IMR-90 (cell line): ENCODE measurements around the gene HEATR5A. TPM values are rescaled to one million over a fixed set of nuclear protein-coding genes. Genes with fewer than 3 reads are reported as not detected.

Source experiments
- ATAC-seq: fragments of 200-7000 bp; cut with Tn5 transposase; 2 replicates; pipeline ENCODE4 v1.9.1; 2020; ENCODE audit warnings: low read depth, mild to moderate bottlenecking, moderate library complexity
- BruUV-seq: library from RNA; stranded (reverse); fragments of 400-500 nt; replicated peaks from 2 replicates; lab custom pipeline; 2021; lab: Mats Ljungman, UMichigan
- CTCF ChIA-PET: fragments of 300-600 bp; formaldehyde crosslinking; extraction: SDS; loops from one replicate; lab custom pipeline; 2021; ENCODE audit warnings: antibody characterized with exemption; lab: Yijun Ruan, JAX
- POLR2A ChIA-PET: fragments of 300-600 bp; sonication (Branson Sonifier 250); formaldehyde crosslinking; loops from one replicate; lab custom pipeline; 2022; ENCODE audit warnings: antibody characterized with exemption; ENCODE audit not compliant: unreplicated experiment; lab: Charles Lee
- DNase-seq: peaks from one replicate; pipeline ENCODE4 v3.0.0; 2013
- H2AFZ ChIP-seq: replicated peaks from 2 replicates; pipeline ENCODE3; 2013; ENCODE audit warnings: low read length, mild to moderate bottlenecking; ENCODE audit not compliant: poor library complexity
- H2AK5ac ChIP-seq: 2 replicates; pipeline ENCODE4 v1.6.1; 2013; ENCODE audit warnings: low read depth, low read length, inconsistent platforms
- H2AK9ac ChIP-seq: replicated peaks from 2 replicates; pipeline ENCODE3; 2013; ENCODE audit warnings: mild to moderate bottlenecking, low read depth, low read length, moderate library complexity; ENCODE audit not compliant: poor library complexity
- H2BK120ac ChIP-seq: 2 replicates; pipeline ENCODE4 v1.6.1; 2013; ENCODE audit warnings: low read depth, low read length, inconsistent platforms
- H2BK15ac ChIP-seq: 3 replicates; pipeline ENCODE4 v1.6.1; 2013; ENCODE audit warnings: low read depth, low read length, inconsistent platforms
- H2BK20ac ChIP-seq: 2 replicates; pipeline ENCODE4 v1.6.1; 2013; ENCODE audit warnings: low read depth, mild to moderate bottlenecking, inconsistent platforms, low read length, moderate library complexity
- H2BK5ac ChIP-seq: 2 replicates; pipeline ENCODE4 v1.6.1; 2013; ENCODE audit warnings: mild to moderate bottlenecking, low read depth, low read length, inconsistent platforms; ENCODE audit not compliant: poor library complexity, severe bottlenecking
- H3K14ac ChIP-seq: replicated peaks from 2 replicates; pipeline ENCODE4 v1.6.1; 2013; ENCODE audit warnings: low read depth, low read length, inconsistent platforms
- H3K18ac ChIP-seq: 2 replicates; pipeline ENCODE4 v1.6.1; 2013; ENCODE audit warnings: low read depth, low read length, control low read depth
- H3K23ac ChIP-seq: 2 replicates; pipeline ENCODE4 v1.6.1; 2013; ENCODE audit warnings: low read depth, low read length, inconsistent platforms
- H3K27ac ChIP-seq: 2 replicates; pipeline ENCODE4 v1.5.1; 2013; ENCODE audit warnings: mild to moderate bottlenecking, control low read depth, low read length; ENCODE audit not compliant: insufficient read depth
- H3K27me3 ChIP-seq: 2 replicates; pipeline ENCODE4 v1.6.1; 2013; ENCODE audit warnings: low read length; ENCODE audit not compliant: control insufficient read depth, insufficient read depth
- H3K36me3 ChIP-seq: 2 replicates; pipeline ENCODE4 v1.6.1; 2013; ENCODE audit warnings: low read length, mixed read lengths; ENCODE audit not compliant: control insufficient read depth, insufficient read depth
- H3K4ac ChIP-seq: 2 replicates; pipeline ENCODE4 v1.6.1; 2013; ENCODE audit warnings: low read depth, low read length, inconsistent platforms
- H3K4me1 ChIP-seq: 2 replicates; pipeline ENCODE4 v1.6.1; 2013; ENCODE audit warnings: low read length, mixed read lengths; ENCODE audit not compliant: control insufficient read depth, insufficient read depth
- H3K4me2 ChIP-seq: 2 replicates; pipeline ENCODE4 v1.6.1; 2013; ENCODE audit warnings: low read depth, mild to moderate bottlenecking, control low read depth, low read length, moderate library complexity
- H3K4me3 ChIP-seq: 2 replicates; pipeline ENCODE4 v1.5.1; 2013; ENCODE audit warnings: low read depth, mild to moderate bottlenecking, control low read depth, low read length, moderate library complexity; ENCODE audit not compliant: insufficient read depth
- H3K56ac ChIP-seq: 2 replicates; pipeline ENCODE4 v1.6.1; 2013; ENCODE audit warnings: low read length, inconsistent platforms; ENCODE audit not compliant: insufficient read depth; ENCODE audit errors: extremely low read depth
- H3K79me1 ChIP-seq, 2 experiments: 2 replicates each; pipeline ENCODE4 v1.6.1; 2013; ENCODE audit warnings: low read length in 2 of 2, inconsistent platforms in 1 of 2, low read depth in 1 of 2
- H3K9ac ChIP-seq: 2 replicates; pipeline ENCODE4 v1.6.1; 2013; ENCODE audit warnings: low read depth, low read length, control low read depth
- H3K9me1 ChIP-seq: 2 replicates; pipeline ENCODE4 v1.6.1; 2013; ENCODE audit warnings: low read length, inconsistent platforms; ENCODE audit not compliant: insufficient read depth
- H3K9me3 ChIP-seq: 2 replicates; pipeline ENCODE4 v1.6.1; 2013; ENCODE audit warnings: low read length; ENCODE audit not compliant: control insufficient read depth, insufficient read depth
- H4K20me1 ChIP-seq: 2 replicates; pipeline ENCODE4 v1.6.1; 2013; ENCODE audit warnings: low read length, inconsistent platforms; ENCODE audit not compliant: insufficient read depth
- H4K5ac ChIP-seq: 2 replicates; pipeline ENCODE4 v1.6.1; 2013; ENCODE audit warnings: mild to moderate bottlenecking, low read depth, low read length, control low read depth
- H4K8ac ChIP-seq, 2 experiments: 2 replicates each; pipeline ENCODE4 v1.6.1; 2013; ENCODE audit warnings: low read depth in 2 of 2, low read length in 2 of 2, control low read depth in 1 of 2, inconsistent platforms in 1 of 2
- H4K91ac ChIP-seq: 2 replicates; pipeline ENCODE4 v1.6.1; 2013; ENCODE audit warnings: low read depth, low read length, inconsistent platforms; ENCODE audit not compliant: insufficient read depth
- CEBPB ChIP-seq: IDR thresholded peaks from 2 replicates; pipeline ENCODE4 v1.6.1; 2012; ENCODE audit warnings: low read depth, low read length, improper control_type of control experiment
- CHD1 ChIP-seq: IDR thresholded peaks from 2 replicates; pipeline ENCODE4 v1.6.1; 2012; ENCODE audit warnings: low read depth, low read length, improper control_type of control experiment
- CTCF ChIP-seq: conservative IDR thresholded peaks from 2 replicates; pipeline ENCODE4 v1.5.1; 2012; ENCODE audit warnings: mild to moderate bottlenecking, low read depth, low read length, improper control_type of control experiment
- ELK1 ChIP-seq: fragments of 150-350 bp; IDR thresholded peaks from 2 replicates; pipeline ENCODE4 v1.6.1; 2016; ENCODE audit warnings: low read depth, mild to moderate bottlenecking, low read length, moderate library complexity, borderline replicate concordance
- FOS ChIP-seq: fragments of 150-350 bp; IDR thresholded peaks from 2 replicates; pipeline ENCODE4 v1.6.1; 2016; ENCODE audit warnings: low read depth, low read length
- MAFK ChIP-seq: IDR thresholded peaks from 2 replicates; pipeline ENCODE4 v1.6.1; 2012; ENCODE audit warnings: low read depth, low read length, improper control_type of control experiment
- MAZ ChIP-seq: IDR thresholded peaks from 2 replicates; pipeline ENCODE4 v1.6.1; 2012; ENCODE audit warnings: low read depth, mild to moderate bottlenecking, low read length, improper control_type of control experiment, moderate library complexity, borderline replicate concordance
- MXI1 ChIP-seq: IDR thresholded peaks from 2 replicates; pipeline ENCODE4 v1.6.1; 2012; ENCODE audit warnings: low read depth, mild to moderate bottlenecking, low read length, moderate library complexity, borderline replicate concordance
- NFE2L2 ChIP-seq: fragments of 150-350 bp; IDR thresholded peaks from 2 replicates; pipeline ENCODE4 v1.6.1; 2016; ENCODE audit warnings: low read depth, mild to moderate bottlenecking, low read length
- POLR2A ChIP-seq: IDR thresholded peaks from 2 replicates; pipeline ENCODE4 v1.6.1; 2012; ENCODE audit warnings: mild to moderate bottlenecking, low read depth, low read length
- RAD21 ChIP-seq: IDR thresholded peaks from 2 replicates; pipeline ENCODE4 v1.6.1; 2012; ENCODE audit warnings: low read length, improper control_type of control experiment
- RCOR1 ChIP-seq: IDR thresholded peaks from 2 replicates; pipeline ENCODE4 v1.6.1; 2012; ENCODE audit warnings: mild to moderate bottlenecking, low read length, improper control_type of control experiment; ENCODE audit not compliant: insufficient replicate concordance
- RFX5 ChIP-seq: IDR thresholded peaks from 2 replicates; pipeline ENCODE4 v1.8.0; 2012; ENCODE audit warnings: low read depth, mild to moderate bottlenecking, low read length, moderate library complexity
- SMC3 ChIP-seq: fragments of 150-350 bp; IDR thresholded peaks from 2 replicates; pipeline ENCODE4 v1.6.1; 2016; ENCODE audit warnings: low read depth, mild to moderate bottlenecking, antibody characterized with exemption, low read length, moderate library complexity
- USF2 ChIP-seq: fragments of 150-350 bp; IDR thresholded peaks from 2 replicates; pipeline ENCODE4 v1.6.1; 2017; ENCODE audit warnings: mild to moderate bottlenecking, antibody characterized with exemption, low read length, low read depth
- WGBS, 2 experiments: methylation state at CpG; one replicate each; pipeline versions ENCODE4 v1.1.5 to v1.1.7; 2013; ENCODE audit warnings: missing lambda C conversion rate in 2 of 2; ENCODE audit not compliant: insufficient read length in 1 of 2; ENCODE audit errors: extremely low coverage in 2 of 2; 5-methylcytosine and 5-hydroxymethylcytosine counted together
- dilution Hi-C: fragments of 300-500 bp; cut with HindIII; formaldehyde crosslinking; loops from one replicate; pipeline ENCODE4 v1.14.3; 2018; ENCODE audit warnings: low sequenced_read_pairs; ENCODE audit not compliant: unreplicated experiment
- in situ Hi-C: fragments of 300-500 bp; cut with MboI; formaldehyde crosslinking; loops from 3 replicates; pipeline ENCODE4 v1.14.3; 2019; ENCODE audit warnings: low sequenced_read_pairs, inconsistent platforms, mixed read lengths
- intact Hi-C: fragments of 100-400 bp; cut with micrococcal nuclease; formaldehyde crosslinking; loops from 2 replicates; pipeline ENCODE4 v1.10.0; 2022
- polyA plus RNA-seq, 3 experiments: library from polyadenylated mRNA; depleted of rRNA; stranded (reverse); fragments of >200 nt; gene quantifications; 2 replicates each; pipeline ENCODE4 v1.2.3, GENCODE V29; 2012; ENCODE audit warnings: low replicate concordance in 1 of 3
- total RNA-seq: library from RNA; depleted of rRNA; stranded (reverse); fragments of >200 nt; gene quantifications from 2 replicates; pipeline ENCODE4 v1.2.3, GENCODE V29; 2012

The HEATR5A gene
- total and polyA plus RNA-seq, 2 of the 4 experiments (the other 2 are of a cell fraction) = 14.0 to 48.9 TPM

GRCh38 chr14:31277085-31277484 lies 143.3 kb downstream of the HEATR5A start:
- in situ Hi-C loops = no loop called here
- H2AFZ ChIP-seq = no peak overlapping the region
- no peak overlapping the region for H2BK15ac ChIP-seq
- no peak overlapping the region for H3K4ac ChIP-seq
- H4K20me1 ChIP-seq = no peaks in the 10 kb centered on the region
- DNase-seq = no peak
- H3K9me1 ChIP-seq = no peaks in the 10 kb centered on the region
- H3K9me3 ChIP-seq = peaks cover 8% of the 10 kb centered on the region
- no peaks in the 10 kb centered on the region for H3K27me3 ChIP-seq
- ATAC-seq = no peak
- WGBS, 2 experiments = 80% methylated on average over 1 of the region's 1 CpG; no CpG with 5 or more reads in 1 of the 2 experiments
- ChIA-PET CTCF (no interaction called here), POLR2A (no interaction called here)
- H3K4me3 ChIP-seq = no peak overlapping the region
- no TSS peak for BruUV-seq
- intact Hi-C loops = no loop called here
- H2AK9ac ChIP-seq = no peak overlapping the region
- no peak overlapping the region for H3K56ac ChIP-seq
- H3K14ac ChIP-seq = no peak overlapping the region
- no peaks in the 10 kb centered on the region for H3K79me1 ChIP-seq
- H3K36me3 ChIP-seq = no peaks in the 10 kb centered on the region
- H3K9ac ChIP-seq = no peak overlapping the region
- H2BK5ac ChIP-seq = no peak overlapping the region
- no peak overlapping the region for H4K5ac ChIP-seq
- no peak overlapping the region for H3K23ac ChIP-seq
- no peak overlapping the region for H2BK20ac ChIP-seq
- TF ChIP-seq POLR2A (no peak), CHD1 (no peak), CEBPB (no peak), RFX5 (no peak), MXI1 (no peak), SMC3 (no peak), CTCF (no peak), FOS (no peak), MAFK (no peak), NFE2L2 (no peak), RCOR1 (no peak), RAD21 (no peak), MAZ (no peak), USF2 (no peak), ELK1 (no peak)
- dilution Hi-C loops = no loop called here
- H3K4me1 ChIP-seq = no peaks in the 10 kb centered on the region
- no peak overlapping the region for H2BK120ac ChIP-seq
- no peak overlapping the region for H4K8ac ChIP-seq
- no peak overlapping the region for H3K4me2 ChIP-seq
- no peak overlapping the region for H4K91ac ChIP-seq
- no peak overlapping the region for H3K18ac ChIP-seq
- H3K27ac ChIP-seq = no peak overlapping the region
- H2AK5ac ChIP-seq = no peak overlapping the region
